HG03159 (cell line): ENCODE measurements around the gene OR6B3.
"Not testable (repeated sequence)": the region's sequence is repeated elsewhere in the genome, so short reads cannot be mapped to it uniquely, and the experiment has no call there.

Experiments used
- ATAC-seq: cut with Tn5 transposase; IDR thresholded peaks from one replicate; pipeline ENCODE4 v1.9.1; 2021; ENCODE audit warnings: mild to moderate bottlenecking, moderate library complexity; ENCODE audit not compliant: unreplicated experiment

The OR6B3 gene

DNA sequence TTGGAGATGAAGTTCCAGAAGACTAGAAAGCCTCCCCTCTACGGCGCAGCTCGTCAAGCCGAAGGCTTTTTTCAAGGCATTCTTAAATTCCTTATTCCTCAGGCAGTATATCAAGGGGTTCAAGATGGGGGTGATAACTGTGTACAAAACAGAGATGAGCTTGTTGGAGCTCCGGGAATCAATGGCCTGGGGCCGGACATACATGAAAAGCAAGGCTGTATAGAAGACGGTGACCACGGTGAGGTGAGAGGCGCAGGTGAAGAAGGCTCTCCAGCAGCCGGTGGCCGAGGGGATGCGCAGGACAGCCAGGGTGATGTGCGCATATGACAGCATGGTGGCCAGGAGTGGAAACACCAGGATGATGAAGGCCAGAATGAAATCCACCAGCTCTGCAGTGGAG lies 8.2 kb downstream of the OR6B3 start:
- no peak for ATAC-seq

DNA sequence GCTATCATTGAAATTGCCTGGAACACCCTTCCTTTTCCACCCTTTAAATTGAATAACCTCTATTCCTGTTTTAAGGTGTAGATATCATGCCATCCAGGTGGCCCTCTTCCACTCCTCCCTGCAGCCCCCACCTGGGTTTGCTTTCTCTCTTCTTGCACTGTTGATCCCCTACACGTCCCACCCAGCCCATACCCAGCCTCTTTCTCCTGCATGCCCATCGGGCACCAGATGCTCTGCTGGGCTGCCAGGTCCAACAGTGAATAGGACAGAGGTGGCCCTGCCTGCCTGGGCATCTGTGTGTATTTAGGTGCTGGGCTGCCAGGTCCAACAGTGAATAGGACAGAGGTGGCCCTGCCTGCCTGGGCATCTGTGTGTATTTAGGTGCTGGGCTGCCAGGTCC lies 9.2 kb downstream of the OR6B3 start:
- not testable (repeated sequence) for ATAC-seq

DNA sequence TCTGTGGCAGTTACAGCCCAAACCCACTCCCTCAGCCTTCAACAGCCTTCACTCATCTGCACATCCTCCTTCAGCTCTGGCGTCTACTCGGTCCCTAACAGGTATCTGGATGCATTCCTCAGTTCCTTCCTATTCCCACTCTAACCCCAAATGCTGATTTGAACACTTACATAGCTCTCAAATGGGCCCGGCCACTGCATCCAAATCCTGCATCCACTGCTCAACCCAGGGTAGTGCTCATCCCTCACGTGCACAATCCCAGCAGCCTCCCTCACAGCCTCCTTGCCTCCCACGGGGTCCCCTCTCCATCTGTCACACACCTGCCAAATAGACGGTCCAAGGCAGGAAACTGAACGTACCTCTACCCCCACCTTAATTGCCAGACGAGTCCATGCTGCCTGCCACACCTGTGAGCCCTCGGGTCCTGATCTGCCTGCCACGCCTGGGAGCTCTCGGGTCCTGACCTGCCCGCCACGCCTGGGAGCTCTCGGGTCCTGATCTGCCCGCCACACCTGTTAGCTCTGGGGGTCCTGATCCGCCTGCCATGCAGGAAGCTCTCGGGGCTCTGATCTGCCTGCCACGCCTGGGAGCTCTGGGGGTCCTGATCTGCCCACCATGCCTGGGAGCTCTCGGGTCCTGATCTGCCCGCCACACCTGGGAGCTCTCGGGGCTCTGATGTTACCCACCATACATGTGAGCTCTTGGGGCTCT lies 9.9 kb downstream of the OR6B3 start:
- ATAC-seq, result no peak

DNA sequence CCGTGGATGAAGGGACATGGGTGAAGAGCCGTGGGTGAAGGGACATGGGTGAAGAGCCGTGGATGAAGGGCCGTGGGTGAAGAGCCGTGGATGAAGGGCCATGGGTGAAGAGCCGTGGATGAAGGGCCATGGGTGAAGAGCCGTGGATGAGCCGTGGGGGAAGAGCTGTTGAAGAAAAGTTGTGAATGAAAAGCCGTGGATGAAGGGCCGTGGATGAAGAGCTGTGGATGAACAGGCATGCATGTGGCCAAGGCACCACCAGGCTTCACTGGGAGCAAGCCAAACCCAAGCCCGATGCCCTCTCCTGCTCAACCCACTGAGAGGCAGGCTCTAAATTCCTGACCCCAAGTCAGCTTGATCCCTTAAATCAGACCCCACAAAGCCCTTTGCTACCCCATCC lies 10.6 kb downstream of the OR6B3 start:
- ATAC-seq, result no peak

DNA sequence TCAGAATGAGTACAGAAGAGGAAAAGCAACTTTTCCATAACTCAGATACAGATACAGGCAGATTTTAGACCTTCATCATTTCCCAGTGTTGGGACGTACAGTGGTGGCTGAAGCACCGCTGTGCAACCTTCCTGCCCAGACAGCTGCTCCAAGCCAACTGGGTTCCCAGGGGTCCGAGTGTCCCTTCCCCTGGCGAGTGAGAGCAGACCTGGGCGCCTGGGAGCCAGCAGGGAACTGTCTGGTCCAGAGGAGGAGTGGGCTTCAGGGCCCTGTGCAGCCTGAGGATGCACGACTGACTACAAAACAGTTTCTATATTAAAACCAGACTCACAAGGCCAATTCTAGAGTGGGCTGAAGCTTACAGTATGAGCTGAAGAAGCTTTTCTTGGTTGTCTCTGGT lies 12.0 kb downstream of the OR6B3 start:
- no peak for ATAC-seq

DNA sequence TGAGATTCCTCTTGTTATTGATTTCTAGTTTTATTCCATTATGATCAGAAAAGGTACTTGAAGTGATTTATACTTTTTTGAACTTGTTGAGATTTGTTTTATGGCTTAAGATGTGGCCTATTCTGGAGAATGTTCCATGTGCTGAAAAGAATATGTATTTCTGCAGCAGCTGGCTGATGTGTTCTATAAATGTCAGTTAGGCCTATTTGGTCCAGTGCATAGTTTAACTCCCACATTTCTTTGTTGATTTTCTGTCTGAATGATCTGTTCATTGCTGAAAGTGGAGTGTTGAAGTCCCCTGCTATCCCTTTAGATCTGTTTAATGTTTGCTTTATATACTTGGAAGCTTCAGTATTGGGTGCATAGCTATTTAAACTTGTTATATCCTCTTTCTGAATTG lies 16.0 kb downstream of the OR6B3 start:
- no peak for ATAC-seq

DNA sequence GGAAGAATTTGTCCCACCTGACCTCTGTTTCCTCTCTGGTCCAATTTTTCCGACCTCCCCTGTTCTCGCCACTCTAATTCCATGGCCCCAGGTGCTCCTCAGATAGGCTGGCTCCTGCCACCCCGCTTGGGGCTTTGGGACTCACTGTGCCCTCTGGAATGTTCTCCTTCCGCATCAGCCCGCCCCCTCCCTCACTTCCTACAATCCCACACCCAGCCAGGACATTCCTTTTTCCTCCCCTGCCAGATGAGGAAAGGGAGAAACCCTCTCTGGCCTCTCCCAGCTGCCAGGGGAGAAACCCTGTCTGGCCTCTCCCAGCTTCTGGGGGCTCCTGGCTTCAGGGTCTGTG lies 20.0 kb downstream of the OR6B3 start:
- ATAC-seq, result no peak

- no peak for ATAC-seq
Observed at GRCh38 chr2:240032406-240033329, 20.7 kb downstream of the OR6B3 start.

GRCh38 chr2:240030379-240031094 lies 22.8 kb downstream of the OR6B3 start, which contains the start of gene OR6B2:
OR6B2 (minus strand) TSS chr2:240030429; CDS start chr2:240030429, 0 bp downstream.
- no peak for ATAC-seq

GRCh38 chr2:240024766-240025165 lies 28.6 kb downstream of the OR6B3 start:
- peak; percentile 36 for ATAC-seq

GRCh38 chr2:240023792-240024191 lies 29.5 kb downstream of the OR6B3 start:
- no peak for ATAC-seq

GRCh38 chr2:240021488-240022104 lies 31.7 kb downstream of the OR6B3 start:
- no peak for ATAC-seq

DNA sequence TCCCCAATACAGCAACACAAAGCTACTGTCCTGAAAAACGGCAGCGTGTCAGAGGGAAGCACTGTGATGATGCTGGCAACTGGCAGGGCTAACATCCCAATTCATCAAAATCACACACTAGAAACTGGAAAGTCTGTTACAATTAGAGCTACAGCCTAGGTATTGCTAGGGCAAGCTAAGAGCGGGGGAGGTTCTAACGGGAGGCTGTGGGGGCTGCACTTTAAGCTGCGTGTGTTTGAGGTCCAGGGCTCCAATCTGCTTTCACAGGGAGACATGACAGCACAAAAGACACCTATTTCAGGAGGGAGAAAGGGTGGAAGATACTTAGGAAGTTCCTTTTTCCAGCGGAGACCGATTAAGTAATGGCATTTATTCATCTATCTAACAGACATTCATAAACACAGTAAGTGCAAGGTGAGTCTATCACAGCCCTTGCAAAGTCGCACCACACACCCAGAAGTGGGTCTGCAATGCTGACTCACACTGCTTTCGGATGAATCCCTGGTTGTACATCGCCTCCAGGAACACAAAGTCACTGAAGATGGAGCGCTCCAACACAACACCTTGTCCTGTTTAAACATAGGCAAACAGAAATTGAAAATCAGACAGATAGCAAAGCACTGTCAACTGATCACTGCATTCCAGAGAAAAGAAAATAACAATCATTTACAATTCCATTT lies 35.1 kb downstream of the OR6B3 start:
- no peak for ATAC-seq

GRCh38 chr2:240014327-240014726 lies 39.0 kb downstream of the OR6B3 start:
- ATAC-seq, result no peak

GRCh38 chr2:240013343-240013742 lies 40.0 kb downstream of the OR6B3 start:
- ATAC-seq, result no peak

- ATAC-seq, result no peak
Observed at GRCh38 chr2:240002983-240003382, 50.3 kb downstream of the OR6B3 start.

DNA sequence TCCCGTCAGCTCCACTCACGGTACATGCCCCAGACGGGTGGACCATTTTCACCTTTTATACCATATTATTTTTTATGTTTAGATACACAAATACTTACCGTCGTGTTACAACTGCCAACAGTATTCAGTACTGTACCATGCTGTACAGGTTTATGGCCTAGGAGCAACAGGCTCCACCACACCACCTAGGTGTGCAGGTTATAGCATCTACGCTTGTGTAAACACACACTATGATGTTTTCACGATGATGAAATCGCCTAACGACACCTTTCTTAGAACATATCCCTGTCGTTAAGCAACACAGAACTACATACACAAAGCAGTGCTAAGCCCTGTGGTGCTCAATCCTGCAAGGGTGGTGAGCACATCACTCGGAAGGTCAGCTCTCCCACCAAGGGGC lies 52.6 kb downstream of the OR6B3 start:
- no peak for ATAC-seq

GRCh38 chr2:239997686-239998409 lies 55.5 kb downstream of the OR6B3 start:
- no peak for ATAC-seq
